Liver (tissue), 9 donors: ENCODE data around the gene N4BP3. TPM values are rescaled to one million over a fixed set of nuclear protein-coding genes. Genes with fewer than 3 reads are reported as not detected.

Source experiments
- DNase-seq: peaks from one replicate; pipeline ENCODE4 v3.0.0-alpha.2; 2017; ENCODE audit warnings: low spot score
- H3K27ac ChIP-seq, 2 donors: one replicate each; pipeline ENCODE4 v1.7.0; 2013; ENCODE audit warnings: inconsistent platforms in 2 of 2, low read length in 2 of 2, control low read depth in 1 of 2, low read depth in 1 of 2, mild to moderate bottlenecking in 1 of 2
- H3K27me3 ChIP-seq, 4 donors: one replicate each; pipeline versions ENCODE4 v1.6.1 to v1.7.0; 2013; ENCODE audit warnings: low read length in 3 of 4, inconsistent platforms in 1 of 4, mild to moderate bottlenecking in 1 of 4, moderate library complexity in 1 of 4; ENCODE audit not compliant: control insufficient read depth in 4 of 4, insufficient read depth in 4 of 4
- H3K36me3 ChIP-seq, 4 donors: one replicate each; pipeline versions ENCODE4 v1.6.1 to v1.7.0; 2013; ENCODE audit warnings: low read length in 3 of 4, mild to moderate bottlenecking in 3 of 4, low read depth in 1 of 4, moderate library complexity in 1 of 4; ENCODE audit not compliant: control insufficient read depth in 4 of 4, insufficient read depth in 3 of 4
- H3K4me1 ChIP-seq, 4 donors: one replicate each; pipeline versions ENCODE4 v1.6.1 to v1.7.0; 2013; ENCODE audit warnings: low read length in 3 of 4, mild to moderate bottlenecking in 3 of 4, moderate library complexity in 1 of 4; ENCODE audit not compliant: control insufficient read depth in 4 of 4, insufficient read depth in 4 of 4
- H3K4me3 ChIP-seq, 3 donors: one replicate each; pipeline versions ENCODE4 v1.6.1 to v1.7.0; 2013; ENCODE audit warnings: low read length in 3 of 3, control low read depth in 1 of 3, low read depth in 1 of 3, mild to moderate bottlenecking in 1 of 3
- H3K9ac ChIP-seq, 2 donors: one replicate each; pipeline ENCODE4 v1.7.0; 2013; ENCODE audit warnings: low read length in 2 of 2, mild to moderate bottlenecking in 2 of 2, moderate library complexity in 2 of 2, control low read depth in 1 of 2, low read depth in 1 of 2
- H3K9me3 ChIP-seq, 4 donors: one replicate each; pipeline versions ENCODE4 v1.6.1 to v1.7.0; 2013; ENCODE audit warnings: low read length in 3 of 4; ENCODE audit not compliant: control insufficient read depth in 4 of 4
- EGR1 ChIP-seq, 2 donors: IDR thresholded peaks; 2 replicates each; pipeline ENCODE4 v1.6.1; 2016 to 2018; ENCODE audit warnings: antibody characterized with exemption in 2 of 2, low read depth in 2 of 2
- FOXA1 ChIP-seq: IDR thresholded peaks from 2 replicates; pipeline ENCODE4 v1.6.1; 2016; ENCODE audit warnings: antibody characterized with exemption
- FOXA2 ChIP-seq: IDR thresholded peaks from 2 replicates; pipeline ENCODE4 v1.6.1; 2016; ENCODE audit warnings: antibody characterized with exemption
- GABPA ChIP-seq, 2 donors: IDR thresholded peaks in 1 of 2; conservative IDR thresholded peaks in 1 of 2; 2 replicates each; pipeline ENCODE4 v1.6.1; 2016; ENCODE audit warnings: antibody characterized with exemption in 2 of 2, mild to moderate bottlenecking in 1 of 2, moderate library complexity in 1 of 2
- HNF4A ChIP-seq, 2 donors: conservative IDR thresholded peaks; 2 replicates each; pipeline ENCODE4 v1.6.1; 2016; ENCODE audit warnings: antibody characterized with exemption in 2 of 2, mild to moderate bottlenecking in 2 of 2
- NR2F2 ChIP-seq: IDR thresholded peaks from 2 replicates; pipeline ENCODE4 v1.6.1; 2016; ENCODE audit warnings: antibody characterized with exemption
- RAD21 ChIP-seq, 2 donors: IDR thresholded peaks; 2 replicates each; pipeline ENCODE4 v1.6.1; 2016; ENCODE audit warnings: antibody characterized with exemption in 2 of 2, mild to moderate bottlenecking in 2 of 2
- SP1 ChIP-seq: IDR thresholded peaks from 2 replicates; pipeline ENCODE4 v1.6.1; 2018; ENCODE audit warnings: antibody characterized with exemption, mild to moderate bottlenecking
- TAF1 ChIP-seq: conservative IDR thresholded peaks from 2 replicates; pipeline ENCODE4 v1.6.1; 2016; ENCODE audit warnings: antibody characterized with exemption, mild to moderate bottlenecking
- YY1 ChIP-seq: IDR thresholded peaks from 2 replicates; pipeline ENCODE4 v1.6.1; 2016; ENCODE audit warnings: antibody characterized with exemption, mild to moderate bottlenecking
- WGBS: extraction: QIAGEN DNeasy Blood & Tissue Kit; methylation state at CpG from one replicate; pipeline ENCODE4 v1.1.7; 2013; 5-methylcytosine and 5-hydroxymethylcytosine counted together
- polyA plus RNA-seq, 2 donors: library from polyadenylated mRNA; stranded (reverse) in 1 of 2; unstranded in 1 of 2; fragments of 200-250 nt in 1 of 2; fragments of >200 nt in 1 of 2; fragmentation: Nextera tagmentation in 1 of 2; extraction: Ambion mirVana in 1 of 2; gene quantifications; one replicate each; pipeline versions ENCODE4 v1.2.1 to v1.2.3, GENCODE V29; 2013 to 2015
- total RNA-seq, 2 donors: library from RNA; depleted of rRNA; stranded (reverse); fragments of >200 nt; gene quantifications; one replicate each; pipeline ENCODE4 v1.2.3, GENCODE V29; 2014
- TF ChIP-seq, protein P1 (sequence below): IDR thresholded peaks from 2 replicates; pipeline ENCODE4 v1.6.1; 2016; ENCODE audit warnings: antibody characterized with exemption
- TF ChIP-seq, protein P2 (sequence below): fragments of 150-350 bp; IDR thresholded peaks from 2 replicates; pipeline ENCODE4 v1.5.1; 2017; ENCODE audit warnings: improper control_type of control experiment, low read depth, low read length; ENCODE audit not compliant: missing input control
- TF ChIP-seq, protein P3 (sequence below): IDR thresholded peaks from 2 replicates; pipeline ENCODE4 v1.6.1; 2016; ENCODE audit warnings: antibody characterized with exemption
- donor health status: healthy.
- donor health status: healthy.
- donor health status: healthy.
- donor health status: healthy.
- donor health status: healthy.

Gene N4BP3
- total and polyA plus RNA-seq, 4 donors = 0.06 to 0.28 (median 0.08) TPM; not detected in 1

DNA sequence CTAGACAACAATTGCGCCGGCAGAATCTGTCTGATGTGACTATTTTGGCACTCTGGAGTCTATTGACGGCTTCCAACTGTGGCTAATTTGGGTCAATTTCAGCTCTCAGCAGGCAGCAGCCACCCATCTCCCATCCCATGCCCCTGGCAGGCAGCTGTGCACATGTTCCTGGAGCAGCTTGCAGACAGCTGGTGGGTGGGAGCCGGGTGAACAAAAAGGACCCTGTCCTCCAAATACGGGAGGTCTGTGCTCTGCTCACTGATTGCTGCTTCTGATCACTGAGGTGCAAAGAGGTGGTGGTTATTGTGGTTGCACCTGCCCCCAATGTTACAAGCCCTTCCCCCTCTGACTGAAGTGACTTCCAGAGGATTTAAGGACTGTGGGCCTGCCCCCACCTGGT, 45.0 kb upstream of the N4BP3 start:
- H3K9ac ChIP-seq = no peak overlapping the region
- no peak for DNase-seq
- TF ChIP-seq HNF4A (conservative IDR thresholded peaks at IDR 0.05) (no peak), FOXA2 (no peak), TAF1 (no peak), GABPA (IDR thresholded peaks at IDR 0.05 in 1 of 2, conservative IDR thresholded peaks at IDR 0.05 in 1 of 2) (no peak), SP1 (no peak)
- TF ChIP-seq, protein P1, sequence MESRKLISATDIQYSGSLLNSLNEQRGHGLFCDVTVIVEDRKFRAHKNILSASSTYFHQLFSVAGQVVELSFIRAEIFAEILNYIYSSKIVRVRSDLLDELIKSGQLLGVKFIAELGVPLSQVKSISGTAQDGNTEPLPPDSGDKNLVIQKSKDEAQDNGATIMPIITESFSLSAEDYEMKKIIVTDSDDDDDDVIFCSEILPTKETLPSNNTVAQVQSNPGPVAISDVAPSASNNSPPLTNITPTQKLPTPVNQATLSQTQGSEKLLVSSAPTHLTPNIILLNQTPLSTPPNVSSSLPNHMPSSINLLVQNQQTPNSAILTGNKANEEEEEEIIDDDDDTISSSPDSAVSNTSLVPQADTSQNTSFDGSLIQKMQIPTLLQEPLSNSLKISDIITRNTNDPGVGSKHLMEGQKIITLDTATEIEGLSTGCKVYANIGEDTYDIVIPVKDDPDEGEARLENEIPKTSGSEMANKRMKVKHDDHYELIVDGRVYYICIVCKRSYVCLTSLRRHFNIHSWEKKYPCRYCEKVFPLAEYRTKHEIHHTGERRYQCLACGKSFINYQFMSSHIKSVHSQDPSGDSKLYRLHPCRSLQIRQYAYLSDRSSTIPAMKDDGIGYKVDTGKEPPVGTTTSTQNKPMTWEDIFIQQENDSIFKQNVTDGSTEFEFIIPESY = no peak
- H3K9me3 ChIP-seq = no peaks in the 10 kb centered on the region
- 60% methylated on average over 5 of the region's 5 CpGs for WGBS
- no peaks in the 10 kb centered on the region for H3K4me1 ChIP-seq
- H3K27ac ChIP-seq = no peak overlapping the region
- H3K27me3 ChIP-seq = no peaks in the 10 kb centered on the region
- no peaks in the 10 kb centered on the region for H3K36me3 ChIP-seq
- H3K4me3 ChIP-seq = no peak overlapping the region

DNA sequence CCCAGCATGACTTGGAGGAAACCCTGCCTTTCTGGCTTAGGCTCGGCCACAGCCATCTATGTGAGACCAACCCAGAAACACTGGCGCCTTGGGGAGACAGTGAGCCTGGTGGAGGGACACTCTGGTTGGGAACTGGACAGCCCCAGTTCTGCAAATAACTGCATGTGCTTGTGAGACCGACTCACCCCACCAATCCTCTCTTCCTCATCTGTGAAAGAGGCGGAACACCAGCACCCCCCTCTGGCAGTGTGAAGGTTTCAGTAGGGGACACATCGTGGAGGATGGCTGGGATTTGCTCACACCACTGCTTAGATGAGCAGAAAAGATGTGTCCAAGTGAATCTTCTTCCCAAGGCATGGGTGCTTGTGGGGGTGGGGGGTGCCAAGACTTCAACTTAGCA, 43.4 kb upstream of the N4BP3 start:
- Histone ChIP-seq H3K4me3 (no peak overlapping the region), H3K9ac (no peak overlapping the region), H3K27me3 (peaks cover 0 to 2% (median 0%) of the 10 kb centered on the region in 4 donors), H3K9me3 (no peaks in the 10 kb centered on the region), H3K36me3 (no peaks in the 10 kb centered on the region), H3K4me1 (no peaks in the 10 kb centered on the region), H3K27ac (no peak overlapping the region)
- DNase-seq = no peak
- peak; percentile 37 to 54 for TF ChIP-seq RAD21 (IDR thresholded peaks at IDR 0.05)
- TF ChIP-seq EGR1 (IDR thresholded peaks at IDR 0.05; ENCODE audit: low read depth in 2 of 2) = no peak
- TF ChIP-seq, protein P2, sequence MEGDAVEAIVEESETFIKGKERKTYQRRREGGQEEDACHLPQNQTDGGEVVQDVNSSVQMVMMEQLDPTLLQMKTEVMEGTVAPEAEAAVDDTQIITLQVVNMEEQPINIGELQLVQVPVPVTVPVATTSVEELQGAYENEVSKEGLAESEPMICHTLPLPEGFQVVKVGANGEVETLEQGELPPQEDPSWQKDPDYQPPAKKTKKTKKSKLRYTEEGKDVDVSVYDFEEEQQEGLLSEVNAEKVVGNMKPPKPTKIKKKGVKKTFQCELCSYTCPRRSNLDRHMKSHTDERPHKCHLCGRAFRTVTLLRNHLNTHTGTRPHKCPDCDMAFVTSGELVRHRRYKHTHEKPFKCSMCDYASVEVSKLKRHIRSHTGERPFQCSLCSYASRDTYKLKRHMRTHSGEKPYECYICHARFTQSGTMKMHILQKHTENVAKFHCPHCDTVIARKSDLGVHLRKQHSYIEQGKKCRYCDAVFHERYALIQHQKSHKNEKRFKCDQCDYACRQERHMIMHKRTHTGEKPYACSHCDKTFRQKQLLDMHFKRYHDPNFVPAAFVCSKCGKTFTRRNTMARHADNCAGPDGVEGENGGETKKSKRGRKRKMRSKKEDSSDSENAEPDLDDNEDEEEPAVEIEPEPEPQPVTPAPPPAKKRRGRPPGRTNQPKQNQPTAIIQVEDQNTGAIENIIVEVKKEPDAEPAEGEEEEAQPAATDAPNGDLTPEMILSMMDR = peak; percentile 17
- 42% methylated on average over 5 of the region's 5 CpGs for WGBS

DNA sequence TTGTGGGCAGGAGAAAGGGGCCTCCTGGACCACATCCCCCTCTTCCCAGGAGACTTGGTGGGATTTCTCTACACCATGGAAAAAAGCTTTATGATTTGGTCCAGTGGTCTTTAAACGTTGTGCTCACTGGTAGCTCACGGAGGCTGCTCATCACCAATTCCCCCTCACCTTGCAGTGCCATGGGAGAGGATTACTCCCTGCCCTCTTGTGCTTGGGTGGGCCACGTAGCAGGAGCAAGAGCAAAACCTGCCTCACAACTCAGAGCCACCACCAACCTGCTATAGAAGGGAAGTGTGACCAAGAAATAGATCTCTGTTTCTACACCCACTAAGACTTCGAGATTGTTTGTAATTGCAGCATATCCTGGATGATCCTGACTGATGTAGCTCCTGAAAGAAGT, 42.2 kb upstream of the N4BP3 start:
- Histone ChIP-seq H3K36me3 (no peaks in the 10 kb centered on the region), H3K9me3 (no peaks in the 10 kb centered on the region), H3K9ac (no peak overlapping the region), H3K27ac (no peak overlapping the region), H3K27me3 (peaks cover 0 to 4% (median under 1%) of the 10 kb centered on the region in 4 donors), H3K4me3 (no peak overlapping the region), H3K4me1 (peaks cover 0 to 2% (median 0%) of the 10 kb centered on the region in 4 donors)
- no peak for TF ChIP-seq TAF1
- TF ChIP-seq YY1 = no peak
- no peak for TF ChIP-seq SP1
- no peak for TF ChIP-seq FOXA1
- TF ChIP-seq NR2F2 = no peak
- TF ChIP-seq, protein P3, sequence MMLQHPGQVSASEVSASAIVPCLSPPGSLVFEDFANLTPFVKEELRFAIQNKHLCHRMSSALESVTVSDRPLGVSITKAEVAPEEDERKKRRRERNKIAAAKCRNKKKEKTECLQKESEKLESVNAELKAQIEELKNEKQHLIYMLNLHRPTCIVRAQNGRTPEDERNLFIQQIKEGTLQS = no peak
- TF ChIP-seq, protein P1 = no peak
- 76% methylated on average over 4 of the region's 4 CpGs for WGBS
- DNase-seq = no peak
